ENCODE measurements around the gene CLP1.
"Not testable (repeated sequence)": the region's sequence is repeated elsewhere in the genome, so short reads cannot be mapped to it uniquely, and the experiment has no call there.

The CLP1 gene

DNA sequence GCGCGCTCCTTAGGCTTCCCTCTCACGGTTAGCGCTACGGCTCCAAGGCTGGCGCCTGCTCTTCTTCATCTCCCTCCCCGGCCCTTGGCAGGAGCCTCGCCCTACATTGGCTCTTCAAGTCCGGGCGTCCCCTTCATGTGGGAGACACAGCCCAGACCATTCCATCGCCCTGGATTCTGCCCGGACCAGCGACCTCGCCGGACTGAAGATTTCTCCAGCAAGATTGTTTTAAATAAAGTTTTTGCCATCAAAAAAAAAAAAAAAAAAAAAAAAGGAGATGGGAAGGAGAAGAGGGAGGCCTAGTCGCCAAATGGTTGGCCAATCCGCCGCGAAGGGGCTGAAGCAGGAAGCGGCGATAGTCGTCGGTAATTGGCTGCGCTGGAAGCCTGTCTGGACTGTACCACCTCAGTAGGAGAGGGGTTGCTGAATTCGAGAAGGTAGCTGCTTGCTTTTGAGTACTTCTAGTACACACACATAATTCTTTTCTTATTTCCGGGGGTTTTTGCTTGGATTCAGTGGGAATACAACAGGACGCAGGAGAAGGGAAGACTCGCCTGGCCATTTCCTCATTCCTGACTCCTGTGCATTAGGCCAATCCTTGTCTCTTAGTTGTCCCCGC is 9.7 kb downstream of the CLP1 start:
- peak; percentile 92 for DNase-seq

DNA sequence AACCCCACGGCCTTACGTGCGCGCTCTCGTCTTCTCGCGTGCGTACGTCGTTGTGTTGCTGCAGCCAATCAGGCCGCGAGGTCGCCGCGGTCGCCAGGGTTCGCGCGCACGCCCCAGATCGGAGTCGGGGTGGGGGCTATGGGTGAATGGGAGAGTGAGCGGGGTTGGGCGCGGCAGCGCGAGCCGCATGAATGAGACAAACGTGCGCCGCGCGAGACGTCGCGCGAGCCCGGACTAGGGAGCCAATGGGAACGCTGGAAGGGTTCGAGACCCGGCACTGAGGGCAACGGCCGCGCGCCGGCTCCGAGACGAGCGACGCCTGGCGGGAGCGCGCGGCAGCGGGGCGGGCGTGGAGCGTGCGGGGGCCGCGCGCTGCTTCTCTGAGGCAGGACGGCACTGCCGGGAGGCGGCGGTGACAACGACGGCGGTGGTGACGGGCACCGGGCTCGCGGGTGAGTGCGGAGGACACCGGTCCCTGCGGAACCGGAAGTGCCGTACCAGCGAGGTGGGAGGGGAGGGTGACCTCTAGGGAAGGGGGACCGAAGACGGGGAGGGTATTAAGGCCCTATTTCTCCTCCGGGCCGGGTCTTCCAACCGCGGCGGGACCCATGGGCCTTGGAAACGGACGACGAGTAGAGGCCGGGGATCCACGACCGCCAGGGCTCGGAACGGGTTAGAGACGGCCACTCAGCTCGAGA is 10.3 kb downstream of the CLP1 start, which contains the start of gene ZDHHC5:
Gene ZDHHC5 (plus strand): TSS at position 379 of the 698 bp plus-strand sequence. CDS start 4,977 bp downstream, outside the sequence.
- no peak for DNase-seq

DNA sequence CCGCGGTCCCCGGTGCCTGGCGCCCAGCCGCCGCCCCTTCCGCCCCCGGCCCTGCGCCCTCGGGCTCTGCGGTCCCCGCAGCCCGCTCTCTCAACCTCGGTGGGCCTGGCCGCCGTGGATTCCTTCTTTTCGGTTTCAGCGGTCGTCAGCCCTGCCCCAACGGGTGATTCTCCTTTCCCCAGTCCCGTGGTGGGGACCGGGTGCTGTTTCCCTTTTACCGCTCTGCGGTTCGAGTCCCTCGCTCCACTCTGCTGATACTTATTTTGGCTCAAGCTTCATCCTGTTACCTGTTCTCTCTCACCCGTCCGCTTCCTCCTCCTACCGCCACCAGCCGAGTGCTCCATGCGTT is 10.8 kb downstream of the CLP1 start:
- no peak for DNase-seq

DNA sequence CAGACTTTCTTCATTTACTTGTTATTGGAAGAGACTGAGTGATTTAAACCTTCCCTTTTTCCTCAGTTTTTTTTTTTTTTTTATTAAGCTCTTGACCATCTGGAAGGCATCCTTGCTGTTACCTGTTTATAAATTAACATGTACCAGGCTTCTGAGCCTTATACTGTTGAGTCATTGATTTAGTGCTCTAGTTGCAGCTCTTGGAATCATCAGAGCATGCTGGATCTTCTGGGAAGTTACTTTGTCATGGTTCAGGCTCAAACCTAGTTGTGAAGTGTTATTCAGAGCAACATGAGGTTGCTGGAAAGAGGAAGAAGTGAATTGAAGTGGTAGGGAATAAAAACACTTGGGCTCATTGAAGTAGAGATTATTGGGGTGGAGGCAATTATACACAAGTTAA is 16.7 kb downstream of the CLP1 start:
- no peak for DNase-seq

DNA sequence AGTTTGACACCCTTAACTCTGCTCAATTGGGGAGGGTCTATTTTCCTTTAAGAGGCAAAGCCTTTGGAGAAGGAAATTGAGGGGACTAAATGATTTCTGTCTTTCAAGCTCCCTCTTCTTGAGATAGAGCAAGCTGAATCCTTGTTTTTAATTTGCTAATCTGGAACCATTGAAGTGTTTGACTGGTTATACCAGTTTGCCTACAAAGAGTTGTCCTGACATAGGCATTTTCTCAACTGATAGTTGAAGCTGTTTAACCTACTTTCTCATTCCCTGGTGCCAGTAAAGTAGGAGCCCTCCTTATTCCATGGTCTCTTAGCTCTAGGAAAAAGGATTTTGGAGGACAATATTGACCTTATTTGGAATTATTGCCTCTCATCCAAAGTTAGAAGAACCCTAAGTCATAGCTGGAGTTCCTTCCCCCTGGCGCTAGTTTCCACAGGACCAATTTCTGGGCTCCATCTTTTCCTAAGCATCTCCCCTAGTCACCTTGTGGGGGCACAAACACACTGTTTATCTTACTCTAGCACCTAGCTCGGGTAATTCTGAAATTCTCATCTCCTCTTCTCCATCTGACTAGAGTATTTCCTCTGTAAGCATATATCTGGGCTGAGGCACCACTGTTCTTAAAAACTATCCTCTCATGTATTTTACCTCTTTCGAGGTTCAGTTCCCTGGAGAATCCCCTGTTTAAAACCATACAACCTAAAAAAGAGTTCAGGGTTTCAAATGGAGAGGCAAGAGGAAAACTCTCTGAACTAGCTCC is 17.8 kb downstream of the CLP1 start:
- no peak for DNase-seq

DNA sequence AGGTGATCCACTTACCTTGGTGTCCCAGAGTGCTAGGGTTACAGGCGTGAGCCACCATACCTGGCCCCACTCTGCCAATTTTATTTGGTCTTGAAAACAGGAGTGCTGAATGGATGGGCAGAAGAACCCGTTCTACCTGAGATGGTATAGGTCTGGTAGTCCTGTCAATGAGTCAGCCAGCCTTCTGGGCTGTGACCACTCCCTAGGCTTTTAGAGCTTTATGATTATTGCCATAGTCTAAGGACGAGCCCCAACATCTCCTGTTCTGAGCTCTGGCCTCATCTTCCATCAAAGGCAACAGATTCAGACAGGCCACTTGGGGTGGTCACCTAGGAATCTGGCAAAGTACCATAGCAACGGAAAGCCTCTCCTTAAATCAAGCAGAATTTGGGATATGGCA is 21.8 kb downstream of the CLP1 start:
- DNase-seq, result no peak

DNA sequence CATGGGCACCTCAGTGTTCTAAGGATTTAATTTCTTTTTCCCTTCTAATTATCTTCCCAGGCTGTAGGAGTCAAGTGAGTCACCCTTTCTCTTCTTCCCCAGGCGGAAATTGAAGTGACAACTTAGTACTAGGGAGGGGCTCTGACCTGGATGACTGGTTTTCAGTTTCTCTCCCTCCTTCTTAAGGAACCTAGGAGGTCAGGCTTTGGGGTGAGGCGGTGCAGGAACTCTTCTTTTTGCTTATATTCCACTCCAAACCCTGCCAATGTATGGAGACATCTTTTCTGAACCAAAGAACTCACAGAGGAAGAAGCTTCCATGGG is 23.0 kb downstream of the CLP1 start:
- no peak for DNase-seq

DNA sequence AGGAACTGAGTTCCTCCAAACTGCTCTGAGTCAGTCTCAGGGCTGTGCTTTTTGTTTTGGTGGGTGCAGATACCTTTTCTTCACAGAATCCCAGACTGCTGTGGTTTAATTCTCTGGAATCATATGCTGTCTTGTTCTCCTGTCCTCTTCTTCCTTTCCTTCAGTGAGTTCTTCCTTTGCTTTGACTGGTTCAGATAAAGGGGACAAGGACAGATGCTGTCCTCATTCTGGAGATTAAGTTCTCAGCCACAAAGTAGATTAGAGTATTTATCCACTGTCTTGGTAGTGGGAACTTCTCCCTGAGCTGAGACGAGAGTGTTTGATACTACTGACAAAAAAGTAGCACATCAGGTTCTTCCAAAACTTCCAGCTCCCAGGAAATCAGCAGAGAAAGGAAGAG is 23.6 kb downstream of the CLP1 start:
- DNase-seq, result no peak

DNA sequence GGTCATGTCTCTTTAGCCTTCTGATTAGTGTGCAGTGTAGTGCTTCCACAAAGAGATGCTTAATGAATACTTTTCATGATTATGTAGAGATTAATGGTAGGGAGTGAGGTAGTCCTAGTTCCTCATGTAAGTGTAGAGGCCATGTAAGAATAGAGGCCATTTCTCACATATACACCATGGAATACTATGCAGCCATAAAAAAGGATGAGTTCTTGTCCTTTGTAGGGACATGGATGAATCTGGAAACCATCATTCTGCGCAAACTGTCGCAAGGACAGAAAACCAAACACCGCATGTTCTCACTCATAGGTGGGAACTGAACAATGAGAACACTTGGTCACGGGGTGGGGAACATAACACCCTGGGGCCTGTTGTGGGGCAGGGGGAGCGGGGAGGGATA is 32.9 kb downstream of the CLP1 start:
- DNase-seq, result not testable (repeated sequence)

DNA sequence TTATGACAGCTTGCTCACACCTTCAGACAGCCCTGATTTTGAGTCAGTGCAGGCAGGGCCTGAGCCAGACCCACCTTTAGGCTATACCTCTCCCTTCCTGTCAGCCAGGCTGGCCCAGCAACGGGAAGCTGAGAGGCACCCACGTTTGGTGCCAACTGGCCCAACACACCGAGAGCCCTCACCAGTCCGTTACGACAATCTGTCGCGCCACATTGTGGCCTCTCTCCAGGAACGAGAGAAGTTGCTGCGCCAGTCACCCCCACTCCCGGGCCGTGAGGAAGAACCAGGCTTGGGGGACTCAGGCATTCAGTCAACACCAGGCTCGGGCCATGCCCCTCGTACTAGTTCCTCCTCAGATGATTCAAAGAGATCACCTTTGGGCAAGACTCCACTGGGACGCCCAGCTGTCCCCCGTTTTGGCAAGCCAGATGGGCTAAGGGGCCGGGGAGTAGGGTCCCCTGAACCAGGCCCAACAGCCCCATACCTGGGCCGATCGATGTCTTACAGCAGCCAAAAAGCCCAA is 41.3 kb downstream of the CLP1 start:
- DNase-seq, result no peak

DNA sequence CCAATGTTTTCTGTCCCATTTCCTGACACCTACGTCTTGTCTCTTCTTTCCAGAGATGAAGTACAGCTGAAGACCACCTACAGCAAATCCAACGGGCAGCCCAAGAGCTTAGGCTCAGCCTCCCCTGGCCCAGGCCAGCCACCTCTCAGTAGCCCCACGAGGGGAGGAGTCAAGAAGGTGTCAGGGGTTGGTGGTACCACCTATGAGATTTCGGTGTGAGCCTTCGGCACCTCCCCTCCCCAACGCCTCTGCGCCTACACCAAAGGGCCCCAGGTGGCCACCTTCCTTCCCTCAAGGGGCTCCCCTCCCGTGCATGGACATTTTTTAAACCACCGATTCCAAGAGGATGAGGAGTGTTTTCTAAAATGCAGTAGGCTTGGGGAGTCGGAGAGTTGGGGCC is 42.3 kb downstream of the CLP1 start:
- DNase-seq, result no peak

DNA sequence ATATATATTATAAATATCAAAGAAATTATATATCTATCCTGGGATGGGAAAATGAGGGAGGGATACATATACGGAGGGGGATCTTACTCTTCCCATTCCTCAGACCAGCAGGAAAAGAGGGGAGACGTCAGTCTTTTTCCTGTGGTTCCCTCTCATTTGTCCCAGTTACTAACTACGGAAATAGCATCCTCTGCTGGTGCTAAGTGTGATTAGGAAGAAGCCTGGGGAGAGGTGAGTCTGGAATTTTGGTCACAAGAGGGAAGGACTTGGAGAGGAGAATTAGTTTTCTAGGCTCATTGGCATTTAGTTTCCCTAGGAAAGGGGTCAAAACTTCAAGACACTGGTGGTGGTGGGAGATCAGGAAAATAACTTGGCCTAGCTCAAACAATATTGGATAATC is 42.9 kb downstream of the CLP1 start:
- DNase-seq, result no peak

DNA sequence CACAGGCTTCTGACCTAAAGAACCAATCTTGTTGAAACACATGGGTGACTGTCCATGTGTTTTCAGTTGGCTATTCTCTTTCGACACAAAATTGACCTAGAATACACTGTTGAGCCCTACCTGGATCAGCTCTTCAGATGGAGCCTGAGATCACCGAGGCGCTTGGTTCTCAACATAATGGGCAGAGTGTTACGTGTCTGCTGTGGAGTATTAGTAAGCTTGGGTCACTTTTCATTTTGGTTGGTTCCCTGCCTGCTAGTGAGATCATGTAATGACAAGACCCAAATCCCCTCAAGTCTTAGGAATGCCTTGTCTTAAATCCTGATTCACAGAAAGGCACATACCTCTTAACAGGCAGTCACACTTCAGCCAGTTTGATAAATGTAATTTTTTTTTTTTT is 45.8 kb downstream of the CLP1 start:
- no peak for DNase-seq

DNA sequence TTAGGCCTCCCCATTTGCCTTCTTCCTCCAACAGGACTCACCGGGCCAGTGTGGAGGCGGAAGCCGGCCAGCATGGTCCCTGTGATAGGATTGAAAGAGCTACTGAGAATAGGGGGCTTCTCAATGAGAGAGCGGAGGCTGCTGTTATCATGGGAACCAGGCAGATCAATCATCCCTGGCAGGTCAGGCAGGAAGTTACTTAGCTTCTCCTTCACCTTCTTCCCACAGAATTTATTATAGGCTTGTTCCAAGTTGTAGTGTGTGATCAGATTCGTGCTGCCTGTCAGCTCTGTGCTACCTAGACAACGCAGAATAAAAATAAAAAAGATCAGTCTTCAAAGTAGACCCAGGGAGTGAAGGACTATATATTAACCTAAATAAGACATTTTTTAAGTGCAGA is 47.4 kb downstream of the CLP1 start:
- no peak for DNase-seq

DNA sequence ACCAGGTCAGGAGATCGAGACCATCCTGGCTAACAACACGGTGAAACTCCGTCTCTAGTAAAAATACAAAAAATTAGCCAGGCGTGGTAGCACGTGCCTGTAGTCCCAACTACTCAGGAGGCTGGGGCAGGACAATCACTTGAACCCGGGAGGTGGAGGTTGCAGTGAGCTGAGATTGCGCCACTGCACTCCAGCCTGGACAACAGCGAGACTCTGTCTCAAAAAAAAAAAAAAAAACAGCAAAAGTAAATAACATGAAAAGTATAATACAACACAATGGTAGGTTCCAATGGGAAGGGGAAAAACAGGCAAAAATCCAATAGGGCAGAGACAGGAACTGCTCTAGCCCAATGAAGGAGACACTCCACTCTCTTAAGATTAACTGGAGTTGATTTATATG is 47.9 kb downstream of the CLP1 start:
- DNase-seq, result not testable (repeated sequence)

DNA sequence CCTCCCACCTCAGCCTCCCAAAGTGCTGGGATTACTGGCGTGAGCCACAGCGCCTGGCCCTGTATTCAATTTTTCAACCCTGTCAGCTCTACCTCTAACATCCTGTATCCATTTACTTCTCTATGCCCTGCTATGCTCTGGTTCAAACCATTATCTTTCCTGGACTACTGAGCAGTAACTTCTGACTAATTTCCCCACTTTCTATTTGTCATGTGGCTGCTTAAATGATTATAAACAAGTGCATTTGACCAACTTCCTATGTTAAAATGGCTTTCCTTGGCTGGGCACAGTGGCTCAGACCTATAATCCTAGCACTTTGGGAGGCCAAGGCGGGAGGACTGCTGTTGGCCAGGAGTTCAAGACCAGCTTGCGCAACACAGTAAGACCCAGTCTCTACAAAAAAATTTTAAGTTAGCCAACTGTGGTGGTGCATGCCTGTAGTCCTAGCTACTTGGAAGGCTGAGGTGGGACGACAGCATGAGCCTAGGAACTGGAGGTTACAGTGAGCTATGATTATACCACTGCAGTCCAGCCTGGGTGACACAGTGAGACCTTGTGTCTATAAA is 52.3 kb downstream of the CLP1 start:
- no peak for DNase-seq

All from SHP77 treated with DMSO at 0.1 percent for 48 hours (cell line).